WTC11 (cell line): ENCODE measurements around the gene MINDY4B. TPM values are rescaled to one million over a fixed set of nuclear protein-coding genes. Genes with fewer than 3 reads are reported as not detected.

Source experiments
- ATAC-seq: fragments of 200-7000 bp; cut with Tn5 transposase; 2 replicates; pipeline ENCODE4 v1.10.0; 2021; ENCODE audit warnings: mild to moderate bottlenecking, moderate library complexity
- Bru-seq: library from RNA; stranded (reverse); fragments of 400-500 nt; gene quantifications from one replicate; lab custom pipeline; 2021; lab: Mats Ljungman, UMichigan
- CTCF ChIA-PET: fragments of 300-600 bp; sonication (Branson Sonifier 250); formaldehyde crosslinking; loops from one replicate; lab custom pipeline; 2021; ENCODE audit warnings: antibody characterized with exemption; lab: Charles Lee
- POLR2A ChIA-PET: fragments of 350-600 bp; sonication (Branson Sonifier 250); formaldehyde crosslinking; loops from one replicate; lab custom pipeline; 2021; ENCODE audit warnings: antibody characterized with exemption; lab: Charles Lee
- DNase-seq: peaks from one replicate; pipeline ENCODE4 v3.0.0; 2021; ENCODE audit warnings: low spot score
- H3K27ac Mint-ChIP-seq: 2 replicates; pipeline ENCODE4 v1.8.0; 2021; ENCODE audit warnings: mixed read lengths
- H3K27me3 Mint-ChIP-seq: 2 replicates; pipeline ENCODE4 v1.8.0; 2021; ENCODE audit warnings: low read depth, mild to moderate bottlenecking, moderate library complexity, mixed read lengths
- H3K36me3 Mint-ChIP-seq: 2 replicates; pipeline ENCODE4 v1.8.0; 2021; ENCODE audit warnings: mixed read lengths
- H3K4me1 Mint-ChIP-seq: 2 replicates; pipeline ENCODE4 v1.8.0; 2022; ENCODE audit warnings: mixed read lengths
- H3K4me3 Mint-ChIP-seq: 2 replicates; pipeline ENCODE4 v1.8.0; 2021; ENCODE audit warnings: mild to moderate bottlenecking, moderate library complexity, mixed read lengths
- H3K9me3 Mint-ChIP-seq: 2 replicates; pipeline ENCODE4 v1.8.0; 2021; ENCODE audit warnings: mixed read lengths
- ESRRA ChIP-seq: sonication (generic); formaldehyde crosslinking; IDR thresholded peaks from 2 replicates; pipeline ENCODE4 v1.8.1; 2022; ENCODE audit warnings: mild to moderate bottlenecking, missing genetic modification reagents, borderline replicate concordance
- FOXP1 ChIP-seq: sonication (generic); formaldehyde crosslinking; IDR thresholded peaks from 2 replicates; pipeline ENCODE4 v1.8.0; 2022; ENCODE audit warnings: missing genetic modification reagents, mild to moderate bottlenecking, moderate library complexity, borderline replicate concordance
- GABPB1 ChIP-seq: sonication (generic); formaldehyde crosslinking; IDR thresholded peaks from 2 replicates; pipeline ENCODE4 v1.8.1; 2023; ENCODE audit warnings: mild to moderate bottlenecking, missing genetic modification reagents
- GTF2I ChIP-seq: fragments of 250-450 bp; sonication (Bioruptor Pico); conservative IDR thresholded peaks from 2 replicates; pipeline ENCODE4 v1.4.0; 2021; ENCODE audit warnings: mild to moderate bottlenecking
- HMGA2 ChIP-seq: fragments of 250-450 bp; sonication (Bioruptor Pico); IDR thresholded peaks from 2 replicates; pipeline ENCODE4 v1.4.0; 2021; ENCODE audit warnings: mild to moderate bottlenecking, moderate library complexity
- MLX ChIP-seq: sonication (generic); formaldehyde crosslinking; IDR thresholded peaks from 2 replicates; pipeline ENCODE4 v1.8.1; 2023; ENCODE audit warnings: mild to moderate bottlenecking, missing genetic modification reagents, moderate library complexity
- MXD4 ChIP-seq: fragments of 250-450 bp; sonication (Bioruptor Pico); IDR thresholded peaks from 2 replicates; pipeline ENCODE4 v1.8.0; 2021; ENCODE audit warnings: mild to moderate bottlenecking, moderate library complexity, borderline replicate concordance
- NR2C2 ChIP-seq: sonication (generic); formaldehyde crosslinking; IDR thresholded peaks from 2 replicates; pipeline ENCODE4 v1.8.0; 2022; ENCODE audit warnings: mild to moderate bottlenecking, missing genetic modification reagents
- RELA ChIP-seq: sonication (generic); formaldehyde crosslinking; IDR thresholded peaks from 2 replicates; pipeline ENCODE4 v1.8.1; 2022; ENCODE audit warnings: missing genetic modification reagents, mild to moderate bottlenecking, borderline replicate concordance
- SMAD3 ChIP-seq: sonication (generic); formaldehyde crosslinking; IDR thresholded peaks from 2 replicates; pipeline ENCODE4 v1.8.0; 2022; ENCODE audit warnings: missing genetic modification reagents, mild to moderate bottlenecking, borderline replicate concordance
- SMAD4 ChIP-seq: sonication (generic); formaldehyde crosslinking; IDR thresholded peaks from 2 replicates; pipeline ENCODE4 v1.8.0; 2022; ENCODE audit warnings: mild to moderate bottlenecking, missing genetic modification reagents
- TCF7 ChIP-seq: sonication (generic); formaldehyde crosslinking; IDR thresholded peaks from 2 replicates; pipeline ENCODE4 v1.8.0; 2022; ENCODE audit warnings: mild to moderate bottlenecking, low read depth, missing genetic modification reagents, moderate library complexity
- TP53 ChIP-seq: sonication (generic); formaldehyde crosslinking; IDR thresholded peaks from 2 replicates; pipeline ENCODE4 v1.8.1; 2023; ENCODE audit warnings: mild to moderate bottlenecking, missing genetic modification reagents
- USF1 ChIP-seq: sonication (generic); formaldehyde crosslinking; IDR thresholded peaks from 2 replicates; pipeline ENCODE4 v1.8.0; 2022; ENCODE audit warnings: mild to moderate bottlenecking, missing genetic modification reagents
- ZMAT4 ChIP-seq: fragments of 250-450 bp; sonication (Bioruptor Pico); IDR thresholded peaks from 2 replicates; pipeline ENCODE4 v1.9.0; 2021; ENCODE audit warnings: mild to moderate bottlenecking
- ZNF121 ChIP-seq: sonication (generic); formaldehyde crosslinking; IDR thresholded peaks from 2 replicates; pipeline ENCODE4 v1.8.0; 2023; ENCODE audit warnings: missing genetic modification reagents
- ZNF138 ChIP-seq: sonication (generic); formaldehyde crosslinking; conservative IDR thresholded peaks from 2 replicates; pipeline ENCODE4 v1.8.1; 2022; ENCODE audit warnings: mild to moderate bottlenecking, moderate library complexity, missing genetic modification reagents
- ZNF281 ChIP-seq: sonication (generic); formaldehyde crosslinking; IDR thresholded peaks from 2 replicates; pipeline ENCODE4 v1.8.0; 2023; ENCODE audit warnings: mild to moderate bottlenecking, missing genetic modification reagents
- long read RNA-seq, 3 experiments: library from RNA in 1 of 3; library from capped mRNA in 1 of 3; library from polyadenylated mRNA in 1 of 3; unstranded in 2 of 3; stranded (forward) in 1 of 3; transcript quantifications; one replicate each; pipeline ENCODE4 v2.0.0, GENCODE V29; 2021
- total RNA-seq: library from RNA; stranded (reverse); gene quantifications from 3 replicates; pipeline ENCODE4 v1.2.3, GENCODE V29; 2021
- TF ChIP-seq, protein P1 (sequence below): sonication (generic); formaldehyde crosslinking; IDR thresholded peaks from 2 replicates; pipeline ENCODE4 v1.8.1; 2022; ENCODE audit warnings: low read depth, missing genetic modification reagents, borderline replicate concordance
- TF ChIP-seq, protein P2 (sequence below): fragments of 250-450 bp; sonication (Bioruptor Pico); IDR thresholded peaks from 2 replicates; pipeline ENCODE4 v2.1.2; 2022; ENCODE audit warnings: mild to moderate bottlenecking, moderate library complexity

The MINDY4B gene
- total RNA-seq (not detected in 3 replicates), Bru-seq, nascent RNA (percentile 4 among the genes with signal in this experiment)
- long read RNA-seq, experiment 1 = 0 reads
- long read RNA-seq, experiment 2 = 0 reads
- long read RNA-seq, experiment 3 = 0 reads

GRCh38 chr3:150905339-150905738, at the start of gene MINDY4B:
Gene MINDY4B (minus strand): TSS chr3:150905439. CDS start chr3:150905439, 0 bp downstream.
- no peak for ATAC-seq
- H3K4me3 Mint-ChIP-seq = no peak within 1 kb of the TSS
- CTCF ChIA-PET = interaction anchor here (1.5 kb wide), 1 partner anchor 117 kb away, joined by 6 read pairs; no protein-coding TSS in a partner anchor
- no peak within 1 kb of the TSS for H3K27ac Mint-ChIP-seq
- no peaks in the 10 kb centered on the region for H3K9me3 Mint-ChIP-seq
- no peaks in the 10 kb centered on the region for H3K36me3 Mint-ChIP-seq
- TF ChIP-seq HMGA2 (CRISPR knock-in tag) = no peak
- TF ChIP-seq, protein P1, sequence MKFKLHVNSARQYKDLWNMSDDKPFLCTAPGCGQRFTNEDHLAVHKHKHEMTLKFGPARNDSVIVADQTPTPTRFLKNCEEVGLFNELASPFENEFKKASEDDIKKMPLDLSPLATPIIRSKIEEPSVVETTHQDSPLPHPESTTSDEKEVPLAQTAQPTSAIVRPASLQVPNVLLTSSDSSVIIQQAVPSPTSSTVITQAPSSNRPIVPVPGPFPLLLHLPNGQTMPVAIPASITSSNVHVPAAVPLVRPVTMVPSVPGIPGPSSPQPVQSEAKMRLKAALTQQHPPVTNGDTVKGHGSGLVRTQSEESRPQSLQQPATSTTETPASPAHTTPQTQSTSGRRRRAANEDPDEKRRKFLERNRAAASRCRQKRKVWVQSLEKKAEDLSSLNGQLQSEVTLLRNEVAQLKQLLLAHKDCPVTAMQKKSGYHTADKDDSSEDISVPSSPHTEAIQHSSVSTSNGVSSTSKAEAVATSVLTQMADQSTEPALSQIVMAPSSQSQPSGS = no peak
- TF ChIP-seq ZNF121 (CRISPR knock-in tag) = no peak
- TF ChIP-seq TP53 = no peak
- TF ChIP-seq NR2C2 (CRISPR knock-in tag) = no peak
- TF ChIP-seq, all 79 proteins: peak for 0
- H3K4me1 Mint-ChIP-seq = no peaks in the 10 kb centered on the region
- no peak for DNase-seq
- H3K27me3 Mint-ChIP-seq = no peaks in the 10 kb centered on the region
- POLR2A ChIA-PET = no interaction called here

DNA sequence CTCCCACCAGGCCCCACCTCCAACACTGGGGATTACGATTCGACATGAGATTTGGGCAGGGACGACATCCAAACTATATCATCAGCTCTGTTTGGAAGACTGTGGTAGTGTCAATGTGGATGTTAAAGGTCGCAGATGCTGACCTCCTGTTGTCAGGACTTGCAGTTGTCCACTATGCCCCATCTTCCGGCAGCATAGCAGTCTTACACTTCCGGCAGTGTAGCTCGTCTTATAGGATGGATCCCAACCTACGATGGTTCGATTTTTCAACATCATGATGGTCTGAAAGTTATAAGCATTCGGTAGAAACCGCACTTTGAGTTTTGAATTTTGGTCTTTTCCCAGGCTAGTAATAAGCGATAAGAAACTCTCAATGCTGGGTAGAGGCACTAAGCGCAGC, 46.7 kb upstream of the MINDY4B start:
- DNase-seq = no peak
- ChIA-PET POLR2A (no interaction called here), CTCF (interaction anchor here (1.0 kb wide), 1 partner anchor 28 kb away, joined by 3 read pairs; no protein-coding TSS in a partner anchor)
- no peak for TF ChIP-seq TCF7
- TF ChIP-seq MLX = no peak
- TF ChIP-seq GABPB1 = no peak
- TF ChIP-seq, protein P1 = no peak
- no peak for TF ChIP-seq SMAD3
- TF ChIP-seq MXD4 (CRISPR knock-in tag) = no peak
- no peak for TF ChIP-seq FOXP1
- TF ChIP-seq ZNF121 (CRISPR knock-in tag) = no peak
- no peak for TF ChIP-seq SMAD4 (CRISPR knock-in tag)
- H3K36me3 Mint-ChIP-seq = no peaks in the 10 kb centered on the region
- no peaks in the 10 kb centered on the region for H3K27me3 Mint-ChIP-seq
- ATAC-seq = no peak
- H3K4me3 Mint-ChIP-seq = no peak overlapping the region
- H3K27ac Mint-ChIP-seq = no peak overlapping the region
- peaks cover 4% of the 10 kb centered on the region; the same call in 1 of the 2 replicates for H3K9me3 Mint-ChIP-seq
- no peaks in the 10 kb centered on the region for H3K4me1 Mint-ChIP-seq

DNA sequence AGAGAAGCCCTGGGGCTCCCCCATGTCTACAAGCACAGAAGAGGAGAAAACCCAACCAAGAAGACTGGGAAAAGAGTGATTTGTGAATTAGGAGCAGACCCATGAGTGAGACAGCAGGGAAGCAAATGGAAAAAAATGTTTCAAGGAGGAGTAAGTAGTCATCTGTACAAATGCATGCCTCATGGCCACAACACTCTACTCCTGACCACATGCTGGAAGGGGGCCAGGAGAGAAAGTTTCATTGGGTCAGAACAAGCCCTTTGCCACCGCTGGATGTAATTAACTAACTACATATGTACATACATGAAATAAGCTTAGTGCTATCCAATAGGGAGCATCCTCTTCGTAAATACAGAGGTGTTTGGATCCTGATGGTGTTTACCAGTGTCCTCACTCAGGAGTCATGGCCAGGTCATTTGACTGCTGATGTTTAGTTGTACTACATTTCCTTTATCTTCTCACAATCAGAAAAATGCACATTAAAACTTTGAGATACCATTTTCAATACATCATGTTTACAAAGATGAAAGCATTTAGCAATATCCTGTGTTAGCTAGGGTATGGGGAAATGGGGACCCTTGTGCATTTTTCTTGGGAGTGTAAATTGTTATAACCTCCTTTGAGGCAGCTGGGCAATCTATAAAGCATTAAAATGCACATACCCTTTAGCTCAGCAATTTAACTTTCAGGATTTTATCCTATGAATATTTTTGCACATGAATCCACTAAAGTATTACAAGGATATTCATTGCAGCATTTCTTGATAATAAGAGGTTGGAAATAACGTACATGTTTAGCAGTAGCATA, 40.2 kb upstream of the MINDY4B start:
- Mint-ChIP-seq H3K27ac (no peak overlapping the region), H3K4me1 (no peaks in the 10 kb centered on the region), H3K9me3 (no peaks in the 10 kb centered on the region), H3K27me3 (no peaks in the 10 kb centered on the region), H3K36me3 (no peaks in the 10 kb centered on the region), H3K4me3 (no peak overlapping the region)
- ChIA-PET POLR2A (interaction anchor here (0.6 kb wide), 1 partner anchor 199 kb away, joined by 3 read pairs; no protein-coding TSS in a partner anchor), CTCF (no interaction called here)
- DNase-seq = no peak
- no peak for ATAC-seq
- TF ChIP-seq ZNF281 (no peak), ZMAT4 (CRISPR knock-in tag) (no peak), RELA (CRISPR knock-in tag) (no peak), ZNF138 (CRISPR knock-in tag) (no peak), SMAD4 (CRISPR knock-in tag) (no peak), GTF2I (CRISPR knock-in tag) (no peak), USF1 (CRISPR knock-in tag) (no peak), ESRRA (no peak), MXD4 (CRISPR knock-in tag) (no peak)
- TF ChIP-seq, protein P2, sequence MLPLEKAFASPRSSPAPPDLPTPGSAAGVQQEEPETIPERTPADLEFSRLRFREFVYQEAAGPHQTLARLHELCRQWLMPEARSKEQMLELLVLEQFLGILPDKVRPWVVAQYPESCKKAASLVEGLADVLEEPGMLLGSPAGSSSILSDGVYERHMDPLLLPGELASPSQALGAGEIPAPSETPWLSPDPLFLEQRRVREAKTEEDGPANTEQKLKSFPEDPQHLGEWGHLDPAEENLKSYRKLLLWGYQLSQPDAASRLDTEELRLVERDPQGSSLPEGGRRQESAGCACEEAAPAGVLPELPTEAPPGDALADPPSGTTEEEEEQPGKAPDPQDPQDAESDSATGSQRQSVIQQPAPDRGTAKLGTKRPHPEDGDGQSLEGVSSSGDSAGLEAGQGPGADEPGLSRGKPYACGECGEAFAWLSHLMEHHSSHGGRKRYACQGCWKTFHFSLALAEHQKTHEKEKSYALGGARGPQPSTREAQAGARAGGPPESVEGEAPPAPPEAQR = no peak
- TF ChIP-seq, protein P1 = no peak
